ENCODE data around the gene CARD19.

DNA sequence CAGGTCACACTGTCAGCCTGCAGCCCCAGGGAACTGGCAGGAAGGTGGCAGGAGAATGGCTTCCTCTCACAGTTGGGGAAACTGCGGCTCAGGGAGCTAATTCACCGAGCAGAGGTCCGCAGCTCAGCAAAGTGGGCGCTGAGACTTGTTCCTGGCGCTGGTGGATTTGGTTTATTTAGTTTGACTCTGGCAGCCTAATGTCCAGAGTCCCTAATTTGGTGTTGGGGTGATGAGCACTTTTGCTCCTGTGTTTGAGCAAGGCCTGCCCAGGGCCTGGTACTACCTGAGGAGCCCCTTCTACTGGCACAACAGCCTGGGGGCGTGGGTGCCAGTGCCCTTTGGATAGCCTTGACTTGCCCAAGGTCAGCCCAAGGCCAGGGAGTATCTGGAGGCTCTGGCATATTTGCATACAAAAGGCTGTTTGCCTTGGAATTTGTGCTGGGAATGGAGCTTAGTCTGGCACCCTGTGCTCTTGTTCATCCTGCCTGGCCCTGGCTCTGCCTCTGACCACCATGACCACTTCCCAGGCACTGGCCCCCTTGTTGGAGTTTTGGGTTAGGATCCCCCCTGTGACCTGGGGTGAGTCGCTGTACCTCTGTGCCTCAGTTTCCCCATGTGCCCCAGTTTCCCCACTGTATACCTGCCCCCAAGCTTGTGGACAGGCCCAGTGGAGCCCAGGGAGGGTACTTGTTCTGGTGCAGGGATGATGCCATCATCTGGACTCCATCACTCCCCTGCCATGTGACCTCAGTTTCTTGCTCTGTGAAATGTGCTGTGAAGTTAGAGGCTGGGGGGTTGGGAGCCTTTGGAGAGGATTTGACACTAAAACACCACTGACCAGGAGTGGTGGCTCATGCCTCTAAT is 36.1 kb upstream of the CARD19 start:
- TF ChIP-seq, protein P1, sequence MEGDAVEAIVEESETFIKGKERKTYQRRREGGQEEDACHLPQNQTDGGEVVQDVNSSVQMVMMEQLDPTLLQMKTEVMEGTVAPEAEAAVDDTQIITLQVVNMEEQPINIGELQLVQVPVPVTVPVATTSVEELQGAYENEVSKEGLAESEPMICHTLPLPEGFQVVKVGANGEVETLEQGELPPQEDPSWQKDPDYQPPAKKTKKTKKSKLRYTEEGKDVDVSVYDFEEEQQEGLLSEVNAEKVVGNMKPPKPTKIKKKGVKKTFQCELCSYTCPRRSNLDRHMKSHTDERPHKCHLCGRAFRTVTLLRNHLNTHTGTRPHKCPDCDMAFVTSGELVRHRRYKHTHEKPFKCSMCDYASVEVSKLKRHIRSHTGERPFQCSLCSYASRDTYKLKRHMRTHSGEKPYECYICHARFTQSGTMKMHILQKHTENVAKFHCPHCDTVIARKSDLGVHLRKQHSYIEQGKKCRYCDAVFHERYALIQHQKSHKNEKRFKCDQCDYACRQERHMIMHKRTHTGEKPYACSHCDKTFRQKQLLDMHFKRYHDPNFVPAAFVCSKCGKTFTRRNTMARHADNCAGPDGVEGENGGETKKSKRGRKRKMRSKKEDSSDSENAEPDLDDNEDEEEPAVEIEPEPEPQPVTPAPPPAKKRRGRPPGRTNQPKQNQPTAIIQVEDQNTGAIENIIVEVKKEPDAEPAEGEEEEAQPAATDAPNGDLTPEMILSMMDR (conservative IDR thresholded peaks at IDR 0.05), result no peak
- no peak for TF ChIP-seq ZFX (IDR thresholded peaks at IDR 0.05)

All from C4-2B (cell line).